ENCODE measurements around the gene SORT1. TPM values are rescaled to one million over a fixed set of nuclear protein-coding genes. Genes with fewer than 3 reads are reported as not detected.

Gene SORT1
- total RNA-seq, 4 donors from 2014 or later, result 92.6 to 136 (median 134) TPM

DNA sequence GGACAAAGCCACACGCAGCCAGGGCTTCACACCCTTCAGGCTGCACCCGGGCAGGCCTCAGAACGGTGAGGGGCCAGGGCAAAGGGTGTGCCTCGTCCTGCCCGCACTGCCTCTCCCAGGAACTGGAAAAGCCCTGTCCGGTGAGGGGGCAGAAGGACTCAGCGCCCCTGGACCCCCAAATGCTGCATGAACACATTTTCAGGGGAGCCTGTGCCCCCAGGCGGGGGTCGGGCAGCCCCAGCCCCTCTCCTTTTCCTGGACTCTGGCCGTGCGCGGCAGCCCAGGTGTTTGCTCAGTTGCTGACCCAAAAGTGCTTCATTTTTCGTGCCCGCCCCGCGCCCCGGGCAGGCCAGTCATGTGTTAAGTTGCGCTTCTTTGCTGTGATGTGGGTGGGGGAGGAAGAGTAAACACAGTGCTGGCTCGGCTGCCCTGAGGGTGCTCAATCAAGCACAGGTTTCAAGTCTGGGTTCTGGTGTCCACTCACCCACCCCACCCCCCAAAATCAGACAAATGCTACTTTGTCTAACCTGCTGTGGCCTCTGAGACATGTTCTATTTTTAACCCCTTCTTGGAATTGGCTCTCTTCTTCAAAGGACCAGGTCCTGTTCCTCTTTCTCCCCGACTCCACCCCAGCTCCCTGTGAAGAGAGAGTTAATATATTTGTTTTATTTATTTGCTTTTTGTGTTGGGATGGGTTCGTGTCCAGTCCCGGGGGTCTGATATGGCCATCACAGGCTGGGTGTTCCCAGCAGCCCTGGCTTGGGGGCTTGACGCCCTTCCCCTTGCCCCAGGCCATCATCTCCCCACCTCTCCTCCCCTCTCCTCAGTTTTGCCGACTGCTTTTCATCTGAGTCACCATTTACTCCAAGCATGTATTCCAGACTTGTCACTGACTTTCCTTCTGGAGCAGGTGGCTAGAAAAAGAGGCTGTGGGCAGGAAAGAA is 122.9 kb downstream of the SORT1 start:
- no peak for DNase-seq (ENCODE audit: extremely low spot score)
- no peak for TF ChIP-seq EP300 (IDR thresholded peaks at IDR 0.05)
- TF ChIP-seq, protein P1, sequence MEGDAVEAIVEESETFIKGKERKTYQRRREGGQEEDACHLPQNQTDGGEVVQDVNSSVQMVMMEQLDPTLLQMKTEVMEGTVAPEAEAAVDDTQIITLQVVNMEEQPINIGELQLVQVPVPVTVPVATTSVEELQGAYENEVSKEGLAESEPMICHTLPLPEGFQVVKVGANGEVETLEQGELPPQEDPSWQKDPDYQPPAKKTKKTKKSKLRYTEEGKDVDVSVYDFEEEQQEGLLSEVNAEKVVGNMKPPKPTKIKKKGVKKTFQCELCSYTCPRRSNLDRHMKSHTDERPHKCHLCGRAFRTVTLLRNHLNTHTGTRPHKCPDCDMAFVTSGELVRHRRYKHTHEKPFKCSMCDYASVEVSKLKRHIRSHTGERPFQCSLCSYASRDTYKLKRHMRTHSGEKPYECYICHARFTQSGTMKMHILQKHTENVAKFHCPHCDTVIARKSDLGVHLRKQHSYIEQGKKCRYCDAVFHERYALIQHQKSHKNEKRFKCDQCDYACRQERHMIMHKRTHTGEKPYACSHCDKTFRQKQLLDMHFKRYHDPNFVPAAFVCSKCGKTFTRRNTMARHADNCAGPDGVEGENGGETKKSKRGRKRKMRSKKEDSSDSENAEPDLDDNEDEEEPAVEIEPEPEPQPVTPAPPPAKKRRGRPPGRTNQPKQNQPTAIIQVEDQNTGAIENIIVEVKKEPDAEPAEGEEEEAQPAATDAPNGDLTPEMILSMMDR (IDR thresholded peaks at IDR 0.05), result no peak
- TF ChIP-seq POLR2A (IDR thresholded peaks at IDR 0.05; ENCODE audit: low read depth), result no peak
- peak in 1 of 2 donors; percentile 27 for TF ChIP-seq POLR2AphosphoS5 (IDR thresholded peaks at IDR 0.05)
- 52% methylated on average over 21 of the region's 24 CpGs for WGBS
- Histone ChIP-seq H3K27me3 (no peaks in the 10 kb centered on the region), H3K4me1 (peaks cover 13 to 49% (median 36%) of the 10 kb centered on the region in 4 donors), H3K36me3 (peaks cover 0 to 39% (median 17%) of the 10 kb centered on the region in 4 donors), H3K4me3 (peak overlapping the region in 2 of 4 donors; percentile 14), H3K9me3 (no peaks in the 10 kb centered on the region), H3K27ac (replicated peaks in 1 of 4) (peak overlapping the region; percentile 36 to 76 (median 68))
- intact Hi-C loops (cut with DNase I), result no loop called here

DNA sequence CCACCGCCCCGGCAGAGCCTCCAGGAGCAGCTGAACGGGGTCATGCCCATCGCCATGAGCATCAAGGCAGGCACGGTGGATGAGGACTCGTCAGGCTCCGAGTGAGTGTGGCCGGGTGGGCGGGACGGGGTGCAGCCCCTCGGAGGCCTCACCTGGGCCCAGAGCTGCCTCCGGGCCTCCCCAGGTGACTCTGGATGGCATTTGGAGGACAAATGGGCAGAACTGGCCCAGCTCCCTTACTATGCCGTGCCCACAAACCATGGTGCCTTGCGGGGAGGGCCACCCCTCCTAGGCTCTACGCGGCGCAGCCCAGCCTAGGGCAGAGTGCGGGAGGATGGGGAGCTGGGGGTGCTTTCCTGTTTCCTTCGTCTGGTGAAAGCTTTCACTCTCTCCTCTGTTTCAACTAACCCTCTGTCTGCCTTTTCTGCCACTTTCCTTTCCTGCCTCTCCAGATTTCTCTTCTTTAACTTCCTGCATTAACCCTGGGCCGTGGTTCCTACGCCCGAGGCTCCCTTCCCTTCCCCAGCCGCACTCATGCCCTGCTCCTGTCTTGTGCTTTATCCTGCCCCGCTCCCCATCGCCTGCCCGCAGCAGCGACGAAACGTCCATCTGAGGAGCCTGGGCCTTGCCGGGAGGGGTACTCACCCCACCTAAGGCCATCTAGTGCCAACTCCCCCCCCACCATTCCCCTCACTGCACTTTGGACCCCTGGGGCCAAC is 124.0 kb downstream of the SORT1 start:
- peaks cover 0 to 46% (median 22%) of the 10 kb centered on the region in 4 donors for H3K36me3 ChIP-seq
- H3K27ac ChIP-seq (replicated peaks in 1 of 4), result peak overlapping the region; percentile 36 to 76 (median 68)
- no peak overlapping the region for H3K4me3 ChIP-seq
- WGBS, result 69% methylated on average over 15 of the region's 30 CpGs
- no peak for TF ChIP-seq POLR2AphosphoS5 (IDR thresholded peaks at IDR 0.05)
- TF ChIP-seq EP300 (IDR thresholded peaks at IDR 0.05), result no peak
- TF ChIP-seq, protein P1 (IDR thresholded peaks at IDR 0.05), result no peak
- no peak for TF ChIP-seq POLR2A (IDR thresholded peaks at IDR 0.05; ENCODE audit: low read depth)
- no peaks in the 10 kb centered on the region for H3K27me3 ChIP-seq
- peaks cover 13 to 49% (median 36%) of the 10 kb centered on the region in 4 donors for H3K4me1 ChIP-seq
- no peak for DNase-seq (ENCODE audit: extremely low spot score)
- no peaks in the 10 kb centered on the region for H3K9me3 ChIP-seq
- intact Hi-C loops (cut with DNase I), result no loop called here

DNA sequence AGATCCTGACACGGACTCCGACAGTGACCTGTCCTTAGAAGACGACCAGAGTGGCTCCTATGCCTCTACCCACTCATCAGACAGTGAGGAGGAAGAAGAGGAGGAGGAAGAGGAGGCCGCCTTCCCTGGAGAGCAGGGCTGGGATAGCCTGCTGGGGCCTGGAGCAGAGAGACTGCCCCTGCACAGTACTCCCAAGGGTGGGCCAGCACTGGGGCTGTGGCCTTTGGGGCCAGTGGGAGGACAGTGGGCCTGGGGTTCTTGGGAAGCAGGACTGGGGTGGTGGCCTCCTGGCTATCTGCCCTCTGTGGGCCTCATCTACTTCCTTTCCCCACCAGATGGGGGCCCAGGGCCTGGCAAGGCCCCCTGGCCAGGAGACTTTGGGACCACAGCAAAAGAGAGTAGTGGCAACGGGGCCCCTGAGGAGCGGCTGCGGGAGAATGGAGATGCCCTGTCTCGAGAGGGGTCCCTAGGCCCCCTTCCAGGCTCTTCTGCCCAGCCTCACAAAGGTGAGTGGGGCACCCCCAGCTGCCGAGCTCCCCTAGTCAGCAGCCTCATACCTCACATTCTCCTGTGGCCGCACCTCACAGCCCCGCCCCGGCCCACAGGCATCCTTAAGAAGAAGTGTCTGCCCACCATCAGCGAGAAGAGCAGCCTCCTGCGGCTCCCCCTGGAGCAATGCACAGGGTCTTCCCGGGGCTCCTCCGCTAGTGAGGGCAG is 124.7 kb downstream of the SORT1 start:
- peaks cover 0 to 53% (median 26%) of the 10 kb centered on the region in 4 donors for H3K36me3 ChIP-seq

More for the DNA sequence above, 124.7 kb downstream of the SORT1 start:
- Histone ChIP-seq H3K27ac (replicated peaks in 1 of 4) (peak overlapping the region in 1 of 4 donors; percentile 76), H3K4me3 (no peak overlapping the region), H3K9me3 (no peaks in the 10 kb centered on the region), H3K4me1 (peaks cover 13 to 46% (median 35%) of the 10 kb centered on the region in 4 donors), H3K27me3 (no peaks in the 10 kb centered on the region)
- WGBS, result 95% methylated on average over 8 of the region's 16 CpGs
- DNase-seq (ENCODE audit: extremely low spot score), result no peak
- intact Hi-C loops (cut with DNase I), result no loop called here
- TF ChIP-seq POLR2AphosphoS5 (IDR thresholded peaks at IDR 0.05) (no peak), EP300 (IDR thresholded peaks at IDR 0.05) (no peak), POLR2A (IDR thresholded peaks at IDR 0.05; ENCODE audit: low read depth) (no peak)
- TF ChIP-seq, protein P1 (IDR thresholded peaks at IDR 0.05), result no peak
